Activated B cell treated with CpG ODN at 0.5 μM for 24 hours (primary cell): ENCODE measurements around the gene OR6N1. TPM values are rescaled to one million over a fixed set of nuclear protein-coding genes. Genes with fewer than 3 reads are reported as not detected.

Experiments
- ATAC-seq: fragments of 200-7000 bp; cut with Tn5 transposase; one replicate; pipeline ENCODE4 v1.10.0; 2021; ENCODE audit warnings: low read depth, mild to moderate bottlenecking, moderate library complexity
- CTCF ChIA-PET: fragments of 350-600 bp; sonication (Branson Sonifier 250); formaldehyde crosslinking; loops from one replicate; lab custom pipeline; 2021; ENCODE audit warnings: antibody characterized with exemption; lab: Charles Lee
- POLR2A ChIA-PET: fragments of 350-600 bp; sonication (Branson Sonifier 250); formaldehyde crosslinking; loops from one replicate; lab custom pipeline; 2021; ENCODE audit warnings: antibody characterized with exemption; lab: Charles Lee
- DNase-seq: peaks from one replicate; pipeline ENCODE4 v3.0.0; 2022
- H3K27ac Mint-ChIP-seq: one replicate; pipeline ENCODE4 v1.8.0; 2020; ENCODE audit warnings: mixed read lengths
- H3K27me3 Mint-ChIP-seq: one replicate; pipeline ENCODE4 v1.8.0; 2021; ENCODE audit warnings: mixed read lengths
- H3K36me3 Mint-ChIP-seq: one replicate; pipeline ENCODE4 v1.8.0; 2021; ENCODE audit warnings: low read depth, mixed read lengths
- H3K4me1 Mint-ChIP-seq: one replicate; pipeline ENCODE4 v1.8.0; 2021; ENCODE audit warnings: mixed read lengths
- H3K4me3 Mint-ChIP-seq: one replicate; pipeline ENCODE4 v1.8.0; 2020; ENCODE audit warnings: mild to moderate bottlenecking, mixed read lengths
- H3K9me3 Mint-ChIP-seq: one replicate; pipeline ENCODE4 v1.8.0; 2020; ENCODE audit warnings: mixed read lengths
- CTCF ChIP-seq: fragments of 200-600 bp; IDR thresholded peaks from one replicate; pipeline ENCODE4 v1.8.0; 2022; ENCODE audit warnings: antibody characterized with exemption, mild to moderate bottlenecking
- intact Hi-C: fragments of 100-400 bp; cut with micrococcal nuclease; formaldehyde crosslinking; loops from one replicate; pipeline ENCODE4 v1.15.1; 2024
- total RNA-seq: library from RNA; stranded (reverse); gene quantifications from 2 replicates; pipeline ENCODE4 v1.2.3, GENCODE V29; 2022

Gene OR6N1
- total RNA-seq, 1 donor from 2014 or later, result not detected

GRCh38 chr1:158781104-158781503 lies 9.1 kb upstream of the OR6N1 start, which contains the start of gene OR6N2:
OR6N2 (minus strand) TSS chr1:158781204; CDS start chr1:158777635, 3,569 bp downstream.
- Mint-ChIP-seq H3K4me3 (no peak within 1 kb of the TSS), H3K9me3 (no peaks in the 10 kb centered on the region), H3K4me1 (no peaks in the 10 kb centered on the region), H3K27me3 (peaks cover 6% of the 10 kb centered on the region), H3K27ac (no peak within 1 kb of the TSS), H3K36me3 (no peaks in the 10 kb centered on the region)
- CTCF ChIA-PET, result no interaction called here
- TF ChIP-seq CTCF, result no peak
- ATAC-seq (no peak), DNase-seq (no peak)
- POLR2A ChIA-PET, result no interaction called here
- intact Hi-C loops, result no loop called here

GRCh38 chr1:158754420-158754819 lies 17.6 kb downstream of the OR6N1 start, which contains the start of gene OR6K6:
OR6K6 (plus strand) TSS chr1:158754720; CDS start chr1:158754888, 168 bp downstream.
- TF ChIP-seq CTCF, result no peak
- Mint-ChIP-seq H3K9me3 (peaks cover 2% of the 10 kb centered on the region), H3K4me3 (no peak within 1 kb of the TSS), H3K27me3 (peaks cover 9% of the 10 kb centered on the region), H3K27ac (no peak within 1 kb of the TSS), H3K36me3 (no peaks in the 10 kb centered on the region), H3K4me1 (no peaks in the 10 kb centered on the region)
- ATAC-seq (no peak), DNase-seq (no peak)
- ChIA-PET CTCF (no interaction called here), POLR2A (no interaction called here)
- intact Hi-C loops, result no loop called here

GRCh38 chr1:158752155-158752712 lies 19.8 kb downstream of the OR6N1 start:
- Mint-ChIP-seq H3K27ac (no peak overlapping the region), H3K4me1 (no peaks in the 10 kb centered on the region), H3K4me3 (no peak overlapping the region), H3K27me3 (peaks cover 9% of the 10 kb centered on the region), H3K36me3 (no peaks in the 10 kb centered on the region), H3K9me3 (peaks cover 2% of the 10 kb centered on the region)
- ChIA-PET POLR2A (no interaction called here), CTCF (no interaction called here)
- TF ChIP-seq CTCF, result no peak
- DNase-seq, result no peak
- intact Hi-C loops, result no loop called here
- no peak for ATAC-seq

- POLR2A ChIA-PET, result no interaction called here
- DNase-seq, result no peak
- CTCF ChIA-PET, result no interaction called here
- no peaks in the 10 kb centered on the region for H3K4me1 Mint-ChIP-seq
- peaks cover 11% of the 10 kb centered on the region for H3K27me3 Mint-ChIP-seq
- H3K36me3 Mint-ChIP-seq, result no peaks in the 10 kb centered on the region
- H3K9me3 Mint-ChIP-seq, result no peaks in the 10 kb centered on the region
- H3K4me3 Mint-ChIP-seq, result no peak overlapping the region
- no peak overlapping the region for H3K27ac Mint-ChIP-seq
- intact Hi-C loops, result no loop called here
- ATAC-seq, result no peak
- no peak for TF ChIP-seq CTCF
Observed at GRCh38 chr1:158735848-158736247, 36.1 kb downstream of the OR6N1 start.

- ChIA-PET CTCF (no interaction called here), POLR2A (no interaction called here)
- ATAC-seq (no peak), DNase-seq (no peak)
- Mint-ChIP-seq H3K36me3 (no peaks in the 10 kb centered on the region), H3K27ac (no peak overlapping the region), H3K27me3 (no peaks in the 10 kb centered on the region), H3K9me3 (no peaks in the 10 kb centered on the region), H3K4me1 (no peaks in the 10 kb centered on the region), H3K4me3 (no peak overlapping the region)
- TF ChIP-seq CTCF, result no peak
- intact Hi-C loops, result no loop called here
Observed at GRCh38 chr1:158732524-158732923, 39.5 kb downstream of the OR6N1 start.
